Stimulated activated CD4-positive, alpha-beta T cell treated with anti-CD3 and anti-CD28 coated beads, TNF-alpha, amount 100 ng/mL, for 48 hours (primary cell): Measurements from ENCODE around the gene UBASH3A.
A peak's percentile ranks its signal among the peaks of the same experiment; 100 is the strongest.

Experiments used
- DNase-seq, 3 donors: peaks; one replicate each; pipeline ENCODE4 v3.0.0-alpha.2; 2020; ENCODE audit warnings: low read depth in 3 of 3

The UBASH3A gene

DNA sequence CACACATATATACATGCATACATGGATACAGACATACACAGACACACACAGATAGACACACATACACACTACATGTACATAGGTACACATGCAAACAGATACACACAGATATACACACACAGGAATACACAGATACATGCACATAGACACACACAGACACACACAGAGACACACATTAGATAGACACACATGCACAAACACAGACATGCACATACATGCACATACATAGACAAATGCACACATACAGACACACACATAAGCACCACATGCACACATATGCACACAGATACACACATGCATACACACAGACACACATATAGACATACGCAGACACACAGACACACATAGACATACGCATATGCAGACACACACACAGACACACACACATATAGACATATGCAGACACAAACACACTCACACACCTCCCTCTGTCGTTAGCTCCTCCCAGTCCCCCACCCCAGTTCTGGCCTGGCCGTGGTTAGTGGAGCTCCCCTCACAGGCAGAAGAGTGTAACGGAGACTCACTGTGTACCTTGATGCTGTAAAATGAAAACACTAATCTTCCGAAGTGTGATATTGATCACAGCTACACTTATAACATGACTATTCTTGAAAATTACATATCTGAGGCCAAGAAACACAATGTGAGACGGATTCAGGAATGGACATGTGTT lies 7.6 kb downstream of the UBASH3A start:
- no peak for DNase-seq

DNA sequence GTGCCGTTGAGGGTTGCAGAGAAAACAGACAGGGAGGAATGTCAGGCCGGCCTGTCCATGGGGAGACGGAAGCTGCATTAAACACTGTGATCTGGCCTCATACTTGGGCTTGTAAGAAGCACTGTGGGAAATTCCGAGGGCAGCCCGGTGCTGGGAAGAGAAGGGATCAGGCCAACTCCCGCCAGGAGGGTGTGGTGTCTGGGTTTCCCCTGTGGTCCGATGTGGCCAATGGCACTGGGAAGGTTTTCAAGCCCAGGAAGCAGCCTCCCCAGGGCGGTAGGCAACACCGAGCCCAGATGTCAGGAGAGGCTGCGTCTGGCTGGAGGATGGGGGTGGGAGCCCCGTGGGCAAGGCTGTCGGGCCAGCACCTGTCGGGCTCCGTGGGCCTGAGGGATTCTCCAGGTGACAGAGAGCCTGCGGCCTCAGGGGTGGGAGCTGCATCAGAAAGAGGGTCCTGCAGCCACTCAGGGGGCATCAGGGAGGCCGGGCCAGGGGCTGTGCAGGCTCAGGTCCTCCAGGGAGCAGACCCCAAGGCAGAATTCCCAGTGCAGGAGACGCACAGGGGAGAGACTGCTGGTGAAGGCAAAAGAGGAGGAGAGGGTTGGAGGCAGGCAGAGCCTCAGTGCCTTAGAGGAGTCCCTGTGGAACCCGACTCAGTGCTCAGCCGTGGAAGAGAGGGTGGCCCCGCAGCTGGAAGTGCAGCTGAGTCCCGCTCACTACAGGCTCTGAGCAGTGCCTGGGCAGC lies 8.4 kb downstream of the UBASH3A start:
- no peak for DNase-seq

DNA sequence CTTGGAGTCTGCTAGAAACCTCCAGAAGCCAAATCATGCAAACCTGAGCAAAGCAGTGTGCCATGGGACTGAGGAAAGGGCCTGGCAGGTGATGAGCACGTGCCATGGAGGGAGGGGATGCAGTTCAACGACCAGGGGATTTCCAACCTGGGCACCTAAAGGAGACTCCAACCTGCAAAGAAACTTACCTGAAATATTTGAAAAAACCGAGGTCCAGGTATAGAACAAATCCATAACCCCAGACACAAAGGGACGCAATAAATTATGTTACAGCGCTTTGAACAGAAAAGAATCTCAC lies 8.9 kb downstream of the UBASH3A start:
- DNase-seq, result no peak

DNA sequence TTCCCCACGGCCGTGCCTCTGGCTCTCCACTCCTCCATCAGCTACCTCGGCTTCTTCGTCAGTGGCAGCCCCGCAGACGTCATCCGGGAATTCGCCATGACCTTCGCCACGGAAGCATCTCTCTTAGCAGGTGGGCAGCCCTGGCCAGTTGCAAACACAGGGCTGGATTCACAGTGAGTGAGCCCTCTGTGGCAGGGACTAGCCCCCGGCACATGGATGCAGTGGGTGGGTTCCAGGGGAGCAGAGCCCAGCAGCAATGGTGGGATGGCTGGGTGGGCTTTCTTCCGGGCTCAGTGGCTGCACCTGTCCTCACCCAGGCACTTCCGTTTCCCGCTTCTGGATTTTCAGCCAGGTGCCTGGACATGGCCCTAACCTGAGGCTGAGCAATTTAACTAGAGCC lies 9.4 kb downstream of the UBASH3A start:
- no peak for DNase-seq

DNA sequence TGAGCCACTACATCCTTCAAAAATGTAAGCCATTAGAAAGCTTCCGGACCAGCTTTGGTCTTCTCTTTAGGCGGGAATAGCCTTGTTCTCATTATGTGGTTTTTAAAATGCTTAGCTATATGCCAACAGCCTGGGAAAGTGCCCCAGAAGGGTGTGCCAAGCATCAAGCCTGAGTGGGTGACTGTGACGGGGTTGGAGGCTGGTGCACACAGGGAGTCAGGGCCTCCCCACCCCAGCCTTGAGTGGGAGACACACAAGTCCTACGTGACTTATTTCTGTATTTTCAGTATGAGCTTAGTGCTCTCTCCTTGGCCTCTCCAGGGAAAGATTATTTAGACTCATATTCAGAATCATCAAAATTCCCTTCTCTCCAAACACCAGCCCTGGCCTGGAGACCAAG lies 9.8 kb downstream of the UBASH3A start:
- no peak for DNase-seq

DNA sequence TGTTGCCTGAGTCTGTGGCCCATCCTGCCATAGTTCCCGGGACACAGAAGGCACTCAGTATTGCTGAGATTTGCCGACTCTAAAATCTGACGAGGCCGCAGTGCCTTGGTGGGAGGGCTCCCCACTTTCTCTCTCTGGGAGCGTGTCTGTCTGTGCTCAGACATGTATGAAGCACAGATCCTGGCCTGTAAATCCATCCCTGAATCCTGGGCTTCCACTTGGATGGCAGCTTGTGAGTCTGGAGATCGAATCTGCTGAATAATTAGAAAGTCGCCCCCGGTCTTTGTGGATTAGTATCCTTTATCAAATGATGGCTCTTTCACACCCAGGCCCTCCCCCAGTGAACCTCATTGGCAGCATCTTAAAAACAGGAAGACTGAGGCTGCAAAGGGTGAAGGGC lies 10.4 kb downstream of the UBASH3A start:
- no peak for DNase-seq

DNA sequence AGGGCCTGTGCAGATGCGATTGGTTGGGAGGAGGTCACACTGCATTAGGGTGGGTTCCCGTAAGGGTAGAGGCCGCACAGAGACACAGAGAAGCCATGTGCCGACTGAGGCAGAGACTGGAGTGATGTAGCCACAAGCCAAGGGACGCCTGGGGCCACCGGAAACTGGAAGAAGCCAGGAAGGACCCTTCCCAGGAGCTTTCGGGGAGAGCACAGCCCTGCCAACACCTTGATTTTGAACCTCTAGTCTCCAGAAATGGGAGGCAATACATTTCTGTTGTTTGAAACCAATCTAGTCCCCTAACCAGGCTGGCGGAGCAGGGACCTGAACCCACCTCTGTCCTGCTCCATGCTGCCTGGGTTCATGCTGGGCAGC lies 10.8 kb downstream of the UBASH3A start:
- DNase-seq, result no peak

DNA sequence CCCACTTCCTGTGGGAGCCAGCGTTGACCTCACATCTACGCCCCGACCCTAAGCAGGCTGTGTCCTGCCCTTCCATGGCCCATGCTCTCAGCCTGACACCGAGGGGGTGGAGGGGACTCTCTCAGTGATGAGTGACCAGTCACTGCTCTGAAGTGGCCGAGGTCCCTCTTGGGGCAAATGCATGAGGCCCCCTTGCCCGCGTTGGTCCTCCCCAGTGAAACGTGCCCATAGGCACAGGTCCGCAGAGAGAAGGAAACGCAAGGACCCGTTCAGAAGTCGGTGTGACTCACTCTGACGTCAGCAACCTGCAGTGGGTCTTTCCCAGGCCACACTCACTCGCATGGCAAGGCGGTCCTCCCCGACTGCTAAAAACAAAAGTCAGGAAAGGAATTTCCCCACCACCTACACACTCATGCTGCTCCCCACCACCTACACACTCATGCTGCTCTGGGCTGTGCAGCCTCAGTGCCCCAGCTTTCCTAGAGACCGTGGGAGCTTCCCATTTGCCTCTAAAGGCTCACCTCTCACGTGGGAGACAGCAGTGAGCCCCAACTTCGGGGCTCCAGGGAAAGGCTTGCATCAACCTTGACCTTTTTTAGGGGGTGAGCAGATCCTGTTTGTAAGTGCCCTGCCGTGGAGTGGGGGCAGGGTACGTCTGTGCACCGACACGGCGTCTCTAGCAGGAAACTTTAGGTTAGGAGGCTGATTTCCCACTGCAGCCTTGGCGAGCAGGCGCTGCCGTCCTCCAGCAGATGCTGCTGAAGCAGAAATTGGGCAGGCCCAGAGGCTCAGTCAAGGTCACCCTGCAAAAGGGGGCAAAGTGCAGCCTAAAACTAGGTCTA lies 11.4 kb downstream of the UBASH3A start:
- peak; percentile 93 to 95 (median 93) for DNase-seq

DNA sequence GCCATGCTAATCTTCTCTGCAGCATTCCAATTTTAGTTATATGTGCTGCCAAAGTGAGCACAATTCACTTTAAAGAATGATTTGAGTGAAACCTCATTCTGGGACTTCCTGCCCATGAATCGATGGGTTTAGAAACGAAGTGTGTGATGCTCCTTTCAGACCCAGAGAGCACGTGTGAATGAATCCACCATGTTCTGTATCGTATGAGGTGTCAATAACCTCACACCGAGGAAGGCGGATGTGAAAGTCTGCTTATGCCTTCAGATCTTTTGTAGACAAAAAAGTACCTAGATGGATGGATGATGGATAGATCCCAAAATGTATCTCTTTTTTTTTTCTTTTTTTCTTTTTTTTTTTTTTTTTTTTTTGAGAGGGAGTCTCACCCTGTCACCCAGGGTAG lies 13.8 kb downstream of the UBASH3A start:
- DNase-seq, result no peak

DNA sequence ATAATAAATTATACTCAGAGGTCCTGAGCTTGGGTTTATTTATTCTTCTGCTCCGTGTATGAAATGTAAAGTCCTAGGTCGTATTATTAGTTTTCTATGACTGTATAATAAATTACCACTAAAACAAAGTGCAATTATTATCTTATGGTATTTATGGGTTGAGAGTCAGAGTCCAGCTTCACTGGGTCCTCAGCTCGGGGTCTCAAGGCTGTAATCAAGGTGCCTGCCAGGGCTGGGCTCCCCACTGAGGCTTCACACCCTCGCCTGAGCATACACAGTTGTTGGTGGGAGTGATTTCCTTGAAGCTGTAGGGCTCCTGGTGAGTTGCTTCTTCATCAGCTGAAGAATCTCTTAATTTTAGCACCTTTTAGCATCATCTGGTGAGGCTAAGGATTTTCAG lies 15.2 kb downstream of the UBASH3A start:
- no peak for DNase-seq

DNA sequence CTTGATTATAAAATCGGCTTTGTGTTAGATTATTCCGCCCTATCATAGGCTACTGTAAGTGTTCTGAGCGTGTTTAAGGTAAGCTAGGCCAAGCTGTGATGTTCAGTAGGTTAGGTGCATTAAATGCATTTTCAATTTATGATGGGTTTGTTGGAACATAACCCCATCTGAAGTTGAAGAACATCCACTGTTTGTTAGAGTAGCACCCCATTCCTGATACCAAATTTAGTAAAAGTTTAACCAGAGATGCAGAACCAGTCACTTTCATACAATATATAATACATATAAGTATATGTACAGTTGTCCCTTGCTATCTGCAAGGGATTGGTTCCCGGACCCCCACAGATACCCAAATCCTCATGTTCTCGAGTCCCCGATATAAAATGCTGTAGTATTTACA lies 16.1 kb downstream of the UBASH3A start:
- no peak for DNase-seq

DNA sequence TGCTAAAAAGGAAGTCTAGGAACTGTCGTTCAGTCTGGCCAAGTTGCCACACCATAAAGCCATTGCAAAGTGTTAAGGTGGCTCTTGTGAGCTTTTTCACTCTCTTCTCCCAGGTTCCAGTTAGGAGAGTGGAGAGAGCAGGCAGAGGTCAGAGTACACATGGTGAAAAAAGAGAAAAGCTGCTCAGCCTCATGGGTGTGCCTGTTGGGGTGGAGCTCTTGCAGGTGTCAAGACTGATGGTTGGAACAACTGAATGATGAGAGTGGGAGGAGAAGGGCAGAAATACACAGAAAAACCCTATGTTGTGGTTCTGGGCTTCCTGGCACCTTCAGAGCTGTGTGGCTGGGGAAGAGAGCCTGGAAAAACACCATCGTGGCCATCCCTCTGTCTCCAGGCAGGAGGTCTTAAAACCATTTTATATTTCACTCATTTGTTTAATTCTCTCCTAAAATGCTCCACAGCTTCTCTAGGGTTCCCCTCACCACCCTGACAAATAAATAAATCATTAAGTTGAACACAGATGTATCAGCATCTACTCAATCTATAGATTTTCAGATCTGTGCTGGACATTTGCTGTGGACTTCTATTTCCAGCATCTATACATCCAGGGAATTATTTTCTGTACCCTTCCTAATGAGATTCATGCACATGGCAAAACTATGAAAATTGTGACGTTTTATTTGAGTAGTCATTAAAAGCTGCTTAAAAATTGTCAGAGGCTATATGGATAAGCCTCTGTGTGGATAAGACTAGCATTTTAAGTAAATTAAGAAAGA lies 17.5 kb downstream of the UBASH3A start:
- DNase-seq, result no peak

DNA sequence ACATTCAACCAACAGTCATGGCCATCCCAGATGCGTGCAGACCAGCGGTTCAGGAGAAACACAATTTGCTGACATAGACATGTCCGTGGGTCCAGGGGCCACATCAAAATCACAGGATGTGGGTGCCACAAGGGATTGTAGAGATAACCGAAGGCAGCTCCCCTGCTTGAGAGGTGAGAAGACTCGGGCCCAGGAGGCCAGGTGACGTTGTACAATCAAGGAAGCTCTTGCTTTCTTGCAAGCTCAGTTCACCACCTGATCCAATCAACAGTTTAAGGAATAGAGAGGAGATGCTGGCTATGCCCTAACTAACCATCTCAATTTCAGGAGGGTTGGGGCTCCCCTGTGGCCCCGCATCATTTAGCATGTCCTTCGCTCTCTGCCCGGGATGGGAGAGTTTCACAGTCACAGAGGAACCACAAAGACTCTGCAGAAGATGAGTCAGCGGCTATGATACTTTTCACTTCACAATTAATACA lies 19.5 kb downstream of the UBASH3A start:
- no peak for DNase-seq

DNA sequence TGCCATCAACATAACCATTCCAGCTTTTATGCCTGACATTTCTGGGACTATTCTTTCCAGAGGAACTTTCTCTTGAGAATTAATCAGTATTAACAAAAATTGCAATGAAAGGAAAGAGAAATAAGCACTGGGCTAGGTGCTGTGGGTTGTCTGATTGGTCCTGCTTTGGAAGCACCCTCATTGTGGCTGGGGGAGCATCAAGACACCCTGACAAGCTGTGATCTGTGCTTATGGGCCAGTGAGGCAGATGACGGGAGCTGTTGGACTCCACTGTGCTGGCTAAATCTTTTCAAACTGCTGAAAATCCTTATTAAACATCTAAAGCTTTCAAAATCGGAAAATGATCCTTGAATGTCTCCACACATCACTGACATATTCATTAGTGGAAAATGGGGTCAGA lies 20.0 kb downstream of the UBASH3A start:
- DNase-seq, result no peak

DNA sequence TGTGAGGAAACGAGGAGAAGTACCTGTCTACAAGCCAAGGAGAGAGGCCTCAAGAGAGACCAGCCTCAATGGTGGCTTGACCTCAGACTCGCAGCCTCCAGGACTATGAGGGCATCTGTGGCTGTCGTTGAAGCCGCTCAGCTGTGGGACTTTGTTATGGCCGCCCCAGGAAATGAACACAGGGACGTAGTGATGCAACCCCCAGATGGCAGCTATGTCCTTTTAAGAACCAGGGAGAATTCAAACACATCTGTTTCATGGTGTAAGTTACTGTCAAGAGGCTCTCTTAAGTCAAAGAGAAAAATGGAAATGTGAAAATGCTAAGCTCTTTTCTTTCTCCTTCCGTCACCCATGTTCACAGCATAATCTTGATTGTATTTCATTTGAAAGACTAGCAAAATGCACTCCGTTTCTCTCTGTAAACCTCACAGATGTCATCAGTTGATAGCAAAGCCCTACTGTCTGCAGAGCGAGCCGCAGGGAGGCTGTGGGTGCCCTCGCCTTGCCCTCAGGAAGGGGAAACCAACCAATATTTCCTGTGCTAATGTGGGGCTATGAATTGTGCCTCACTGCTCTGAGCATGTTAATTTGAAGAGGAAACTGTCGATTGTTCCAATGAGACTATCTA lies 21.3 kb downstream of the UBASH3A start:
- DNase-seq, result no peak

DNA sequence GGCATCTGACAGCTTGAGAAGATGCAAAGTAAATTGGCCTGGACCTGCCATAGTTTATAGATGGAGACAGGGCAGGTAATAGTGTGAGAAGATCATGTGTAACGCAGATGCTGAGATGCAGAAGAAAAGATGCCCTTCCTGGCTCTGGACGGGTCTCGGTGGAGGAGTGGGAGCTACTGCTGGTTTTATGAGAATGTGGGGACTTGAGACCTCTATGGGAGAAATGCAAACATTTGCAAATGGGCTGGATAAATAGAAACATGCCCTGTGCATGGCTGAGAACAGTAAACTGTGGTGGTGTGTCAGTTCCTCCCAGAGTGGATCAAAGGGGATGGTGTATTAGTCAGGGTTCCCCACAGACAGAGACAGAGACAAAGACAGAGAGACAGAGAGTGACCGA lies 21.9 kb downstream of the UBASH3A start:
- no peak for DNase-seq

DNA sequence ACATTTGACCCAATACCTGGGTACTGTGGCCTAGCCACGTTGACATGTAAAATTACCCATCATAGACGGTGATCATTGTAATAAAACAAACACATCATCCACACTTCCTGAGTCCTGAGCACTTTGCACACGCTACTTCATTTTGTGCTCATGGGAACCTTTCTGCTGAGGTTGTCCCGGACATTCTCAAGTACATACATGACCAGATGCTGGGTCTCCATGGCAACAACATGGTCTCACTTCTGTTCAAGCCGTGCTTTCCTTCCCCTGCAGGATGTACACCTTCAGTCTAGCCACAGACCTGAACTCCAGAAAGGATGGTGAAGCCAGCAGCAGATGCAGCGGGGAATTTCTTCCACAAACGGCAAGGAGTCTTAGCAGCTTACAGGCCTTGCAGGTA lies 22.7 kb downstream of the UBASH3A start:
- DNase-seq, result no peak

DNA sequence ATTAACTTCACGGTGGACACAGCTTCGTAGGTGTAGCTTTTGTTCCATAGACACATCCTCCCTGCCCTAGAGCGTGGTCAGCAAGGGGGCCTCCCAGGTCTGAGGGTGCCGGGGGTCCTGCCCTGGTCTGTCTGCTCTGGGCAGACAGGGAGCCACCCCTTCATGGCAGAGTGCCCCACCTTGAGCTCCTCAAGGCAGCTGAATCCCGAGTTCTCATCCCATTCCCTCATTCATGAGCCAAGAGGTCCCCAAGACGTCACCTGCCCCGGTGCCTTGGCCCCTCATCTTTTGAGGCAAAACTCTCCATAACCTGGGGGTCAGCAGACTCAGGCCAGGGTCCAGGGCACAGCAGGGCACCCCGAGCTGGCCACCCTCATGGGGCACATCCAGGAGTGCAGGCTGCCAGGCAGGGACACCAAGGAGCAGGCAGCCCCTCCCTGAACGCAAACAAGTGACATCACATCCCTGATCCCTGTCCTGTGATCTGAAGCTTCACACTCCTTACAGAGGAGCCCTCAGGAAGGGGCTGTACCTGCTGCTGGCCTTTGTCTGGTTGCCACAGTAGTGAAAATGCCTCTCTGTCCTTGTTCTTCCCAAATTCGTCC lies 23.3 kb downstream of the UBASH3A start:
- no peak for DNase-seq

DNA sequence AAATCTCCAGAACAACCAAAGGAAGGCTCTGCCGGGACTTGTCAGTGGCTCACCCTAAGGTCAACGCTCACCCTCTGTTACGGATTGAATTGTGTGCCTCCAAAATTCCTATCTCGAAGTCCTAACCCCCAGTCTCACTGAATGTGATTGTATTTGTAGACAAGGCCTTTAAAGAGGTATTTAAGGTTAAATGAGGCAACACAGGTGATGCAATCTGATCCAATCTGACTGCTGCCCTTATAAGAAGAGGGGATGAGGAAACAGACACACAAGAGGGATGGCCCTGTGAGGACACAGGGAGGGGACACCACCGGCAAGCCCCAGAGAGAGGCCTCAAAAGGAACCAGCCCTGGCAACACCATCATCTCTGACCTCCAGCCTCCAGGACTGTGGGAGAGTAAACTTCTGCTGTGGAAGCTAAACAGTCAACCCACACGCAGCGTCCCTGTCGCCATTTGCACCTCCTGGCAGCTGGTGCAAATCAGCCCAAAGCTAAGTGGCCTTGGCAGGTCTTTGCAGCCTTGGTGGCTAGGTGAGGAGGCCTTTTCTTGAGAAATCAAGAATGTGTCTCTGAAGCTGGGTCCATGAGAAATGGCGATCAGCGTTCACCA lies 24.2 kb downstream of the UBASH3A start:
- no peak for DNase-seq

DNA sequence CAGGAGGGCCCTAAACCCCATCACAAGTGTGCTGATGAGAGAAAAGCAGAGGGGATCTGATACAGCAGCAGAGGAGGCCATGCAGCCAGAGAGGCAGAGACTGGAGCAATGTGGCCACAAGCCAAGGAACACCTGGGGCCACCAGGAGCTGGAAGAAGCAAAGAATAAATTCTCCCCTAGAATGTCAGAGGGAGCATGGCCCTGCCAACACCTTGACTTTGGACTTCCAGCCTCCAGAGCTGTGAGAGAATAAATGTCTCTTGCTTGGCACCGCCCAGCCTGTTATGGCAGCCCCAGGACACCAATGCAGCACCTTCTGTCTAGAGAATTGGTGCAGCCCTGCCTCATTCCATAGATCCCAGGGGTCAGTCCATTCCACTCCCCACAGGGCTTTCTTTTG lies 25.3 kb downstream of the UBASH3A start:
- no peak for DNase-seq

DNA sequence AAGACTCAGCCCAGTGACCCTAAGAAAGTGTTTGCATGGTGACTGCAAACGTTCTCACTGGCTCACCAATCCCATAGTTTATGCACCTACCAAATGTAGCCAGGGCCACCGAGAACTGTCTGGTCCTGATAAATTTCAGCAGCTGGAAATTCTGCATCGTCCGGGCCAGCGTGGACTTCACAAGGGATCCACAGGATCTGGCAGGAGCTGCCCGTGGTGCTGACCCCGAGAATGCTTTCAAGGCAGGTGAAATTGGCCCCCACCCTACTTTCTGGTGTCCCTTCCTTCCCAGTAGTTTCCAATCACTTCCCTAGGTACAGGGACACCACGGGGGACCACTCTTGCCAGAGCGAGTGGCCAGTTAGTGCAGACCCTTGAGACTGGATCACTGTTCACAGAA lies 26.2 kb downstream of the UBASH3A start:
- DNase-seq, result no peak
